HG03442 (cell line): ENCODE measurements around the gene UBE2I.
"Not testable (repeated sequence)": the region's sequence is repeated elsewhere in the genome, so short reads cannot be mapped to it uniquely, and the experiment has no call there.

ENCODE experiments used
- ATAC-seq: cut with Tn5 transposase; IDR thresholded peaks from one replicate; pipeline ENCODE4 v1.9.1; 2021; ENCODE audit warnings: mild to moderate bottlenecking, moderate library complexity; ENCODE audit not compliant: unreplicated experiment

The UBE2I gene

GRCh38 chr16:1328136-1328535, 18.7 kb downstream of the UBE2I start:
- not testable (repeated sequence) for ATAC-seq

- ATAC-seq = not testable (repeated sequence)
These were observed 19.5 kb downstream of the UBE2I start for GRCh38 chr16:1328961-1329360.

DNA sequence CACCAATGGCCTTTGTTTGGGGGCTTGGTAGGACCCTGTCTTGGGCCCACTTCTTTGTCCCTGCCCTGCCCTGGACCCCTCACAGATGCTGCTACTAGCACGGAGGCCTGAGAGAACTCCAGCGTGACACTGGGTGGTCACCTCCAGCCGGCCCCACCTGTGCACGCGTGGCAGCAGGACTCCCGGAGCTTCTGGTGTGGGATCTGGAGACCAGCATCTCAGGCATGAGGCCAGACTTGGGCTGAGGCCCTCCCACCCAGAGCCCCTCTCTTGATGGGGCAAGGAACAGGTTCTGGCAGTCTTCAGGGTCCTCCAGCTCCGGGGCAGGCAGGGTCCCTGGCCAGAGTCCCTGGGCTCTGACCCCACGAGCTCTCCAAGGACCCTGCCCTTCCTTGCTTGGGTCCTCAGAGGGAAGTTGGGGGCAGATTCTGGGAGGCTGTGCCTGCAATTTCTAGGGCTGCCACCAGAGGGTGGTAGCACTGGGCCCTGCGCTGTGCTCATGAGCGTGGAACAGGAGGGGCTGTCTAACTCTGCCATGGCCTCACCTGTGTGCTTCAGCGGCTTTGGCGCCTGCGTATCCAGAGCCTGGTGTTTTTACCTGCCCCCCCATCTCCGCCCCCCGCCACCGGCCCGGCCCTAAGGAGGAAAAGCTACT, 21.0 kb downstream of the UBE2I start:
- no peak for ATAC-seq

DNA sequence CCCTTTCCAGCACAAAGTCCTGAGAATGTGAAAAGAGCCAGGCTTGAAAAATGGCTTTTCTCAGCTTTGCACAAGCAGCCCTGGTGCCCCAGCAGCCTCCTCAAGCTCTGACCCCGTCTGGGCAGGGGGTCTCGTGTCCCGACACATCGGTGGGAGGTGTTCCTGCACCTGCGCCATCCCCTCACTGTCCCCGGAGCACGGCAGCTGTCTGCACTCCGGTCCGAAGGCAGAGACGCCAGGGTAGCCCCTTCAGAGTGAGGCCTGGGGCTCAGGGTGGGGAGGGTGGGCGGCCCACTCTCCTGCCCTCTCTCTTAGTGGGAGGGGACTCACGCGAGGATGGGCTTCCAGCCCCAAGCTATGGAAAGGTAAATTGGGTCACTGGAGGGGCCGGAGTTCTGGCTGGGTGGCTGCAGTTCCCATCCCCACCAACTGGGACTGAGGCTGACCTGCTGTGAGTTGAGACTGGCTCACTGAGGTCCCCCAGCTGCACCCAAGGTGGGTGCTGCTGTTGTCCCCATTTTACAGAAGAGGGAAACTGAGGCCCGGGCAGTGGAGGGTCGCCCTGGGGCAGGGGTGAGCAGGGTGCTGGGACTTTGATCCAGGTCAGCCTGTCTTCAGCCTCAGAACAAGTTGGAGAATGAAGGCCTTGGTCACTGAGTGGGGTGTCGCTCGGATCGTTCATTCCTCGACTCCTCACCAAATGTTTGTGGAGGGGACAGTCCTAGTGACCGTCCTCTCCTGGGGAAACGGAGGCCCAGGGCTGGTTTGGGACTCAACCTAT, 21.7 kb downstream of the UBE2I start:
- ATAC-seq = no peak

- no peak for ATAC-seq
These were observed 22.5 kb downstream of the UBE2I start for GRCh38 chr16:1331712-1332617.

- ATAC-seq = no peak
These were observed 23.2 kb downstream of the UBE2I start for GRCh38 chr16:1332618-1333148.

- ATAC-seq = no peak
These were observed 23.8 kb downstream of the UBE2I start, which contains the start of gene BAIAP3 for GRCh38 chr16:1333149-1333812. BAIAP3 (plus strand) TSS chr16:1333645; CDS start chr16:1338550, 4,905 bp downstream.

DNA sequence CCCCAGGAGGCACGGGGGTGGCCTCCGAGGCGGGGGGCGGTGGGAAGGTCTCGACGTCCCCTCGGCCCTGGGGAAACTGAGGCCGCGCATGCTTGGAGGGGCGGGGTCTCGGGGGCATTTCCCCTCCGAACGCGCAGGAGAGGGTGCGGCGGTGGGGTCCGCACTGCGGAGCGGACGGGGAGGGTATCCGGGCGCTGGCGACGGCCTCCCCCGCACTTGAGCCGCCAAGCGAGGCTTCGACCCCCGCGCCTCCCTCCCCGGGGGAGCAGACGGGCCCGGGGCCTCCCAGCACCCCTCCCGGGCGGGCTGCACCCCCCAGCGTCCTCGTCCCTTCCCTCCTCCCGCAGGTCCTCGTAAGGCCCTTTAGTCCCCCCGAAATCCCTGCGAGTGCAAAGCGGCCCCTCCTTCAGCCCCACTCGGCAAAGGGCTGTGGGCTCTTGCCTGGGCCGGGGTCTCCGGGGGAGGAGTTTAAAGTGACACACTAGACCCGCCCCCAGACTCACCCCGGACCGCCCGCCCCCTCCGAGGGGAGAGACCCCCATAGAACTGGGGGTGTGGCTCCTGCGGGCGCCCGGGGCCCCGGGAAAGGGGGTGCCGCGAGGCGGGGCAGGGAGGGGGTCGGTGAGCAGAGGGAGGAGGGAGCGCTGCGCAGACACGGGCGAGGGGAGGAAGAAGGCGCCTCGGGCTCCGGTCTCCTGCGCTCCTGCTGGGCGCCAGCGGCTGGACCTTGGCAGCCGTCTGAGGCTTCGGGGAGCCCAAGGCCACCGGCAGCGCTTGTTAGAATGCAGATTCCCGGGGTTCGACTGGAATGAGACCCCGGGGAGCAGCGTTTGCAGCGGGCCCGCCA, 24.6 kb downstream of the UBE2I start:
- no peak for ATAC-seq

GRCh38 chr16:1334739-1335138, 25.3 kb downstream of the UBE2I start:
- no peak for ATAC-seq

- ATAC-seq = no peak
These were observed 26.0 kb downstream of the UBE2I start for GRCh38 chr16:1335211-1335971.

GRCh38 chr16:1335996-1336395, 26.6 kb downstream of the UBE2I start:
- no peak for ATAC-seq

- ATAC-seq = no peak
These were observed 27.2 kb downstream of the UBE2I start for GRCh38 chr16:1336619-1337018.

- no peak for ATAC-seq
These were observed 28.1 kb downstream of the UBE2I start for GRCh38 chr16:1337486-1337885.

- no peak for ATAC-seq
These were observed 28.8 kb downstream of the UBE2I start for GRCh38 chr16:1338119-1338730.

- no peak for ATAC-seq
These were observed 29.6 kb downstream of the UBE2I start for GRCh38 chr16:1338855-1339675.

DNA sequence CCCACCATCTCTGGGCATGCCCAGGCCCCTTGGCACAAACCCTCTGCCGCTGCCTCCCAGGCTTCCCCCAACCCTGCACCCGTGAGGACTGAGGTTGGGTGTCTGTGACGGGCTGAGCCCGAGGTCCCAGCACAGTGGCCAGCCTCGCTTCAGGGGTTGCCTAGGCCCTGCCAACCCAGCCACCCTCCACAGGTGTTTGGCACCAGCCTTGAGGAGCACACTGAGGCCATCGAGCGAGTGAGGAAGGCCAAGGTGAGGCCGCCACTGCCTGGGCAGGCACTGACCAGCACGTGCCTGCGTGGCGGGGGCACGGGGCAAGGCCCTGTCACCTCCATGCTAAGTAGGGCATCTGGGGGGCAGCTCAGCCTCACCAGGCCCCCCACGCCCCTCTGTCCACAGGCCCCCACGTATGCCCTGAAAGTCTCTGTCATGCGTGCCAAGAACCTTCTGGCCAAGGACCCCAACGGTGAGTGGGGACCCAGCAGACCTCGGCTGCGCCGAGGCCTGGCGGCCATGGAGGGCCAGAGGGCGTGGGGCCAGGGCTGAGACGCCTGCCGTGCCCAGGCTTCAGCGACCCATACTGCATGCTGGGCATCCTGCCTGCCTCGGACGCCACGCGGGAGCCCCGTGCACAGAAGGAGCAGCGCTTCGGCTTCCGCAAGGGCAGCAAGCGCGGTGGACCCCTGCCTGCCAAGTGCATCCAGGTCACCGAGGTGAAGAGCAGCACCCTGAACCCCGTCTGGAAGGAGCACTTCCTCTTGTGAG, 31.5 kb downstream of the UBE2I start:
- ATAC-seq = no peak
